ENCODE results near the gene TMEM38B. TPM values are rescaled to one million over a fixed set of nuclear protein-coding genes. Genes with fewer than 3 reads are reported as not detected.

TMEM38B gene
- total RNA-seq, 1 experiment from 2014 or later: 14.5 TPM

DNA sequence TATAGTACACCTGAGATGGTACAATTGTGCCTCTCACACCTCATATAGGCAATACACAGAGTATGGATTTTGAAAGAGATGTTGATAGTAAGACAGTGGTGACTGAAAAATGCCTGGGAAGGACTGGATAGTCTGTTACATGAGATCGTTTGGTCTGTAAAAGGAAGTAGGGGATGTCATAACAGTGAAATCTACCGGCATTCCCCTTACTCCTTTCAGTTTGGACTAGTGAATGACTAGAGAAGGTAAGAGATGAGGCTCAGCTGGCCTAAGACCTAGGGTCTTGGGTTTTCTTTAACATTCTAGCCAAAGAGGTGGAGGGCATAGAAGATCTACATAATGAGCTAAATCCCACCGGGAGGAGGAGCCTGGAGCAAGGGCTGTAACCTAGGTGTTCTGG lies 24.0 kb upstream of the TMEM38B start:
- no CpG with 5 or more reads among the region's 3 CpGs for WGBS (ENCODE audit: extremely low coverage, insufficient read length, low lambda C conversion rate)
- H3K56ac ChIP-seq (ENCODE audit: insufficient read length, low read depth, low read length): no peak overlapping the region
- no peak overlapping the region for H3K18ac ChIP-seq (ENCODE audit: insufficient read length, low read depth, low read length)
- no peaks in the 10 kb centered on the region for H3K9me3 ChIP-seq (ENCODE audit: control insufficient read depth, low read depth, low read length)
- no peak overlapping the region for H3K27ac Mint-ChIP-seq
- DNase-seq: no peak
- H3T11ph ChIP-seq (ENCODE audit: low read length): no peak overlapping the region
- H2BK12ac ChIP-seq (ENCODE audit: insufficient read length, low read depth, low read length): no peak overlapping the region
- H3K4me1 Mint-ChIP-seq: peaks cover 7 to 24% of the 10 kb centered on the region in 2 experiments; a peak in 3 of 4 replicates
- TF ChIP-seq, protein P1, sequence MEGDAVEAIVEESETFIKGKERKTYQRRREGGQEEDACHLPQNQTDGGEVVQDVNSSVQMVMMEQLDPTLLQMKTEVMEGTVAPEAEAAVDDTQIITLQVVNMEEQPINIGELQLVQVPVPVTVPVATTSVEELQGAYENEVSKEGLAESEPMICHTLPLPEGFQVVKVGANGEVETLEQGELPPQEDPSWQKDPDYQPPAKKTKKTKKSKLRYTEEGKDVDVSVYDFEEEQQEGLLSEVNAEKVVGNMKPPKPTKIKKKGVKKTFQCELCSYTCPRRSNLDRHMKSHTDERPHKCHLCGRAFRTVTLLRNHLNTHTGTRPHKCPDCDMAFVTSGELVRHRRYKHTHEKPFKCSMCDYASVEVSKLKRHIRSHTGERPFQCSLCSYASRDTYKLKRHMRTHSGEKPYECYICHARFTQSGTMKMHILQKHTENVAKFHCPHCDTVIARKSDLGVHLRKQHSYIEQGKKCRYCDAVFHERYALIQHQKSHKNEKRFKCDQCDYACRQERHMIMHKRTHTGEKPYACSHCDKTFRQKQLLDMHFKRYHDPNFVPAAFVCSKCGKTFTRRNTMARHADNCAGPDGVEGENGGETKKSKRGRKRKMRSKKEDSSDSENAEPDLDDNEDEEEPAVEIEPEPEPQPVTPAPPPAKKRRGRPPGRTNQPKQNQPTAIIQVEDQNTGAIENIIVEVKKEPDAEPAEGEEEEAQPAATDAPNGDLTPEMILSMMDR (conservative IDR thresholded peaks at IDR 0.05): no peak
- no peak overlapping the region for H3K4me2 ChIP-seq (ENCODE audit: insufficient read depth, insufficient read length, low read length)
- H2BK20ac ChIP-seq (ENCODE audit: low read depth, low read length, poor library complexity, severe bottlenecking): no peak overlapping the region
- no peak overlapping the region for H2BK120ac ChIP-seq (ENCODE audit: low read depth, low read length, poor library complexity, severe bottlenecking)
- no peak overlapping the region for H2BK5ac ChIP-seq (ENCODE audit: insufficient read length, low read length)
- no peak overlapping the region for H3K14ac ChIP-seq (ENCODE audit: insufficient read depth, low read length)
- H2AFZ ChIP-seq (ENCODE audit: low read length): no peak overlapping the region
- H3K9me3 Mint-ChIP-seq: no peaks in the 10 kb centered on the region
- H3K23me2 ChIP-seq (ENCODE audit: insufficient read length, low read depth, low read length, poor library complexity, severe bottlenecking): no peaks in the 10 kb centered on the region
- H3K9ac ChIP-seq (ENCODE audit: extremely low read depth, insufficient read length, low read length): no peak overlapping the region
- H2AK5ac ChIP-seq (ENCODE audit: insufficient read length, low read length): no peak overlapping the region
- H4K91ac ChIP-seq (ENCODE audit: insufficient read length, low read depth, low read length): no peak overlapping the region
- H3K27me3 Mint-ChIP-seq (ENCODE audit: low read depth): no peaks in the 10 kb centered on the region; the same call in 1 of the 2 replicates
- H3K79me1 ChIP-seq (ENCODE audit: insufficient read depth, low read depth, low read length, poor library complexity, severe bottlenecking): no peaks in the 10 kb centered on the region
- no peak overlapping the region for H3K23ac ChIP-seq (ENCODE audit: insufficient read length, low read depth, low read length)
- no peak overlapping the region for H4K8ac ChIP-seq (replicated peaks; ENCODE audit: insufficient read length, low read depth, low read length)
- H3K36me3 Mint-ChIP-seq (ENCODE audit: insufficient read depth in 1 of 3, low read depth in 3 of 3): no peaks in the 10 kb centered on the region
- no peaks in the 10 kb centered on the region for H4K20me1 ChIP-seq (ENCODE audit: control insufficient read depth, insufficient read depth, insufficient read length)
- no peak overlapping the region for H2BK15ac ChIP-seq (ENCODE audit: low read depth, low read length)
- H3K27me3 ChIP-seq (ENCODE audit: insufficient read depth, low read length): no peaks in the 10 kb centered on the region
- H3K79me2 ChIP-seq (ENCODE audit: insufficient read depth, low read length): no peaks in the 10 kb centered on the region
- no peak overlapping the region for H3K4ac ChIP-seq (ENCODE audit: low read depth, low read length)
- no peak overlapping the region for H3K27ac ChIP-seq (ENCODE audit: insufficient read length, low read depth, low read length)
- H4K5ac ChIP-seq (ENCODE audit: insufficient read length, low read depth, low read length): no peak overlapping the region
- no peaks in the 10 kb centered on the region for H3K4me1 ChIP-seq (ENCODE audit: insufficient read depth, low read length)
- H3K4me3 Mint-ChIP-seq: no peak overlapping the region

All from H9 (cell line).